Activated CD8-positive, alpha-beta memory T cell treated with anti-CD3 and anti-CD28 coated beads, Interleukin-2, amount 50 U/mL, for 4 hours (primary cell): ENCODE results near the gene PRR7.

Experiments
- DNase-seq: peaks from one replicate; pipeline ENCODE4 v3.0.0-alpha.2; 2020

The PRR7 gene

GRCh38 chr5:177425196-177425800 lies 21.3 kb upstream of the PRR7 start:
- no peak for DNase-seq

- DNase-seq: peak; percentile 99
These were observed 20.6 kb upstream of the PRR7 start for GRCh38 chr5:177425801-177426565.

- DNase-seq: peak; percentile 67
These were observed 19.9 kb upstream of the PRR7 start, which contains the start of gene GRK6 for GRCh38 chr5:177426566-177427210. TSS of gene GRK6 (plus strand) at chr5:177426676. CDS start at chr5:177426846, 170 bp downstream.

GRCh38 chr5:177427211-177427822 lies 19.3 kb upstream of the PRR7 start:
- DNase-seq: no peak

- no peak for DNase-seq
These were observed 18.6 kb upstream of the PRR7 start for GRCh38 chr5:177427919-177428573.

GRCh38 chr5:177428574-177429217 lies 17.9 kb upstream of the PRR7 start:
- DNase-seq: no peak

GRCh38 chr5:177429248-177430040 lies 17.2 kb upstream of the PRR7 start:
- peak; percentile 84 for DNase-seq

GRCh38 chr5:177430140-177430951 lies 16.3 kb upstream of the PRR7 start:
- DNase-seq: no peak

GRCh38 chr5:177430972-177431316 lies 15.7 kb upstream of the PRR7 start:
- DNase-seq: no peak

- DNase-seq: peak; percentile 45
These were observed 15.1 kb upstream of the PRR7 start for GRCh38 chr5:177431317-177432142.

- no peak for DNase-seq
These were observed 14.3 kb upstream of the PRR7 start for GRCh38 chr5:177432143-177432838.

- DNase-seq: no peak
These were observed 13.6 kb upstream of the PRR7 start for GRCh38 chr5:177432839-177433657.

- no peak for DNase-seq
These were observed 12.9 kb upstream of the PRR7 start for GRCh38 chr5:177433658-177434217.

- DNase-seq: peak; percentile 45
These were observed 12.2 kb upstream of the PRR7 start for GRCh38 chr5:177434437-177434836.

GRCh38 chr5:177434942-177435738 lies 11.5 kb upstream of the PRR7 start:
- DNase-seq: no peak

GRCh38 chr5:177435847-177436536 lies 10.6 kb upstream of the PRR7 start:
- DNase-seq: no peak
